Smooth muscle cell (in vitro differentiated cells): ENCODE results near the gene MMEL1. TPM values are rescaled to one million over a fixed set of nuclear protein-coding genes. Genes with fewer than 3 reads are reported as not detected.
"Not testable (repeated sequence)": the region's sequence is repeated elsewhere in the genome, so short reads cannot be mapped to it uniquely, and the experiment has no call there.

Experiments used
- DNase-seq: peaks from one replicate; lab custom pipeline; 2025; ENCODE audit not compliant: unreplicated experiment; lab: John Stamatoyannopoulos, UW
- H2AFZ ChIP-seq: fragments of 200-600 bp; sonication (generic); 2 replicates; pipeline ENCODE4 v1.6.0; 2016; ENCODE audit warnings: antibody characterized with exemption, low read depth, mild to moderate bottlenecking
- H3F3A ChIP-seq: fragments of 200-600 bp; sonication (generic); 2 replicates; pipeline ENCODE4 v1.6.0; 2017; ENCODE audit warnings: antibody characterized with exemption, low read depth
- H3K27ac ChIP-seq: fragments of 200-600 bp; sonication (generic); 2 replicates; pipeline ENCODE4 v1.5.1; 2016; ENCODE audit warnings: low read depth, mild to moderate bottlenecking
- H3K27me3 ChIP-seq: fragments of 200-600 bp; sonication (generic); 2 replicates; pipeline ENCODE4 v1.6.1; 2016; ENCODE audit warnings: low read depth, mild to moderate bottlenecking
- H3K36me3 ChIP-seq: fragments of 200-600 bp; sonication (generic); 2 replicates; pipeline ENCODE4 v1.5.1; 2016; ENCODE audit warnings: low read depth
- H3K4me1 ChIP-seq: fragments of 200-600 bp; sonication (generic); 2 replicates; pipeline ENCODE4 v1.5.1; 2016; ENCODE audit warnings: low read depth
- H3K4me2 ChIP-seq: fragments of 200-600 bp; sonication (generic); 2 replicates; pipeline ENCODE4 v1.6.0; 2016; ENCODE audit warnings: mild to moderate bottlenecking
- H3K4me3 ChIP-seq: fragments of 200-600 bp; sonication (generic); 2 replicates; pipeline ENCODE4 v1.5.1; 2016; ENCODE audit warnings: mild to moderate bottlenecking
- H3K79me2 ChIP-seq: fragments of 200-600 bp; sonication (generic); 2 replicates; pipeline ENCODE4 v1.6.0; 2016; ENCODE audit warnings: low read depth, mild to moderate bottlenecking
- H3K9ac ChIP-seq: fragments of 200-600 bp; sonication (generic); 2 replicates; pipeline ENCODE4 v1.6.0; 2016; ENCODE audit warnings: low read depth
- H3K9me3 ChIP-seq: fragments of 200-600 bp; sonication (generic); replicated peaks from 2 replicates; pipeline ENCODE4 v1.5.1; 2016; ENCODE audit warnings: low read depth
- H4K20me1 ChIP-seq: fragments of 200-600 bp; sonication (generic); 2 replicates; pipeline ENCODE4 v1.6.0; 2016; ENCODE audit warnings: low read depth
- CTCF ChIP-seq: fragments of 200-600 bp; sonication (generic); IDR thresholded peaks from 2 replicates; pipeline ENCODE4 v1.5.1; 2017; ENCODE audit warnings: borderline replicate concordance, mild to moderate bottlenecking, antibody characterized with exemption; ENCODE audit not compliant: insufficient read depth, poor library complexity, severe bottlenecking
- whole genome bisulfite sequencing: methylation state at CpG from one replicate; pipeline ENCODE4 v1.1.7; 2016; ENCODE audit warnings: low lambda C conversion rate; 5-methylcytosine and 5-hydroxymethylcytosine counted together
- polyA plus RNA-seq: library from polyadenylated mRNA; unstranded; fragments of >200 nt; fragmentation: Nextera tagmentation; extraction: Ambion mirVana; gene quantifications from 2 replicates; pipeline ENCODE4 v1.2.1, GENCODE V29; 2016
- total RNA-seq: library from RNA; depleted of rRNA; stranded (reverse); fragments of >200 nt; gene quantifications from 2 replicates; pipeline ENCODE4 v1.2.3, GENCODE V29; 2014

Gene MMEL1
- total and polyA plus RNA-seq, 2 experiments from 2014 or later = 3.4 TPM; not detected in 1

GRCh38 chr1:2555634-2556276 lies 77.1 kb downstream of the MMEL1 start:
- DNase-seq = no peak

GRCh38 chr1:2554621-2555387 lies 78.0 kb downstream of the MMEL1 start:
- no peaks in the 10 kb centered on the region for H3K27me3 ChIP-seq
- WGBS = 90% methylated on average over 19 of the region's 19 CpGs
- H3K4me1 ChIP-seq = peaks cover 8% of the 10 kb centered on the region
- H3K9ac ChIP-seq = no peak overlapping the region
- no peak overlapping the region for H3K27ac ChIP-seq
- no peaks in the 10 kb centered on the region for H3K9me3 ChIP-seq
- H3K79me2 ChIP-seq = no peaks in the 10 kb centered on the region
- H2AFZ ChIP-seq = no peak overlapping the region
- no peak overlapping the region for H3K4me3 ChIP-seq
- peak; percentile 12 for TF ChIP-seq CTCF
- H3K4me2 ChIP-seq = no peak overlapping the region
- no peaks in the 10 kb centered on the region for H3K36me3 ChIP-seq
- no peaks in the 10 kb centered on the region for H4K20me1 ChIP-seq
- no peak for DNase-seq
- no peaks in the 10 kb centered on the region for H3F3A ChIP-seq

More at GRCh38 chr1:2555634-2556276, 77.1 kb downstream of the MMEL1 start:
- no peak overlapping the region for H3K4me2 ChIP-seq
- no peak overlapping the region for H3K9ac ChIP-seq
- no peak overlapping the region for H2AFZ ChIP-seq
- no peak overlapping the region for H3K27ac ChIP-seq
- H3K36me3 ChIP-seq = no peaks in the 10 kb centered on the region
- no peaks in the 10 kb centered on the region for H3K79me2 ChIP-seq
- 83% methylated on average over 24 of the region's 26 CpGs for WGBS
- H3K9me3 ChIP-seq = no peaks in the 10 kb centered on the region
- H4K20me1 ChIP-seq = no peaks in the 10 kb centered on the region
- no peak for TF ChIP-seq CTCF
- no peaks in the 10 kb centered on the region for H3F3A ChIP-seq
- H3K4me3 ChIP-seq = no peak overlapping the region
- no peaks in the 10 kb centered on the region for H3K27me3 ChIP-seq
- peaks cover 8% of the 10 kb centered on the region for H3K4me1 ChIP-seq

- Histone ChIP-seq H2AFZ (no peak overlapping the region), H3K27ac (no peak overlapping the region), H3K79me2 (no peaks in the 10 kb centered on the region), H3K27me3 (no peaks in the 10 kb centered on the region), H3F3A (no peaks in the 10 kb centered on the region), H3K9ac (no peak overlapping the region), H3K4me1 (peaks cover 8% of the 10 kb centered on the region), H3K4me3 (no peak overlapping the region), H3K9me3 (no peaks in the 10 kb centered on the region), H3K36me3 (no peaks in the 10 kb centered on the region), H4K20me1 (no peaks in the 10 kb centered on the region), H3K4me2 (no peak overlapping the region)
- no peak for DNase-seq
- TF ChIP-seq CTCF = no peak
- 94% methylated on average over 30 of the region's 30 CpGs for WGBS
These were observed 78.8 kb downstream of the MMEL1 start for GRCh38 chr1:2553871-2554620.

- H3K27me3 ChIP-seq, H3K9ac ChIP-seq, H3K4me3 ChIP-seq, H3K79me2 ChIP-seq, H3F3A ChIP-seq, H4K20me1 ChIP-seq, H3K4me2 ChIP-seq, H2AFZ ChIP-seq, H3K36me3 ChIP-seq, H3K27ac ChIP-seq, DNase-seq, H3K9me3 ChIP-seq: not testable (repeated sequence)
- WGBS = 80% methylated on average over 1 of the region's 9 CpGs
- H3K4me1 ChIP-seq = peaks cover 18% of the 10 kb centered on the region
These were observed 79.7 kb downstream of the MMEL1 start for GRCh38 chr1:2553076-2553475.
